A673 (cell line): ENCODE data around the gene CXCL6. TPM values are rescaled to one million over a fixed set of nuclear protein-coding genes. Genes with fewer than 3 reads are reported as not detected.

ENCODE experiments used
- BruUV-seq: library from RNA; stranded (reverse); fragments of 400-500 nt; replicated peaks from 2 replicates; lab custom pipeline; 2021; lab: Mats Ljungman, UMichigan
- CTCF ChIA-PET: fragments of 300-600 bp; sonication (Branson Sonifier 250); formaldehyde crosslinking; loops from one replicate; lab custom pipeline; 2022; ENCODE audit warnings: antibody characterized with exemption; lab: Charles Lee
- POLR2A ChIA-PET: fragments of 300-600 bp; sonication (Branson Sonifier 250); formaldehyde crosslinking; loops from one replicate; lab custom pipeline; 2022; ENCODE audit warnings: antibody characterized with exemption; ENCODE audit not compliant: low non-redundant PET; lab: Charles Lee
- DNase-seq: peaks from one replicate; pipeline ENCODE4 v3.0.0-alpha.2; 2015; ENCODE audit warnings: low spot score
- H3K27ac ChIP-seq: fragments of 200-600 bp; sonication (generic); 2 replicates; pipeline ENCODE4 v1.5.1; 2016; ENCODE audit warnings: mixed run types, low read depth, mild to moderate bottlenecking, mixed read lengths, antibody characterized with exemption, low read length; ENCODE audit not compliant: poor library complexity, severe bottlenecking
- H3K27me3 ChIP-seq: fragments of 200-600 bp; sonication (generic); replicated peaks from 2 replicates; pipeline ENCODE4 v1.6.1; 2017; ENCODE audit warnings: mixed run types, low read depth, mild to moderate bottlenecking, mixed read lengths, antibody characterized with exemption, low read length; ENCODE audit not compliant: insufficient read depth, poor library complexity
- H3K36me3 ChIP-seq: fragments of 200-600 bp; sonication (generic); 2 replicates; pipeline ENCODE4 v1.6.1; 2016; ENCODE audit warnings: mixed run types, mild to moderate bottlenecking, mixed read lengths, antibody characterized with exemption, low read length; ENCODE audit not compliant: insufficient read depth, poor library complexity, severe bottlenecking
- H3K4me1 ChIP-seq: fragments of 200-600 bp; sonication (generic); 2 replicates; pipeline ENCODE4 v1.6.1; 2017; ENCODE audit warnings: mixed run types, mild to moderate bottlenecking, mixed read lengths, antibody characterized with exemption, low read length; ENCODE audit not compliant: insufficient read depth, poor library complexity, severe bottlenecking
- H3K4me3 ChIP-seq: fragments of 200-600 bp; sonication (generic); 2 replicates; pipeline ENCODE4 v1.5.1; 2016; ENCODE audit warnings: low read depth, mixed run types, mild to moderate bottlenecking, mixed read lengths, low read length; ENCODE audit not compliant: poor library complexity, severe bottlenecking
- H3K9me3 ChIP-seq: fragments of 200-600 bp; sonication (generic); 2 replicates; pipeline ENCODE4 v1.6.1; 2016; ENCODE audit warnings: mixed run types, low read depth, mild to moderate bottlenecking, mixed read lengths, antibody characterized with exemption, low read length; ENCODE audit not compliant: poor library complexity, severe bottlenecking
- CTCF ChIP-seq: fragments of 300-800, 200-600 bp; sonication (generic); conservative IDR thresholded peaks from 2 replicates; pipeline ENCODE4 v1.5.1; 2017; ENCODE audit warnings: low read depth, mild to moderate bottlenecking, antibody characterized with exemption, low read length, moderate library complexity, mixed read lengths
- EZH2 ChIP-seq: fragments of 200-600 bp; sonication (generic); IDR thresholded peaks from 2 replicates; pipeline ENCODE4 v1.6.1; 2017; ENCODE audit warnings: borderline replicate concordance, low read depth, mild to moderate bottlenecking, mixed read lengths, antibody characterized with exemption, low read length; ENCODE audit not compliant: poor library complexity, severe bottlenecking
- intact Hi-C: fragments of 100-400 bp; cut with micrococcal nuclease; formaldehyde crosslinking; loops from one replicate; pipeline ENCODE4 v1.10.0; 2022; ENCODE audit not compliant: unreplicated experiment
- total RNA-seq: library from RNA; stranded (reverse); gene quantifications from 2 replicates; pipeline ENCODE4 v1.2.3, GENCODE V29; 2021

CXCL6 gene
- total RNA-seq, 1 experiment from 2014 or later, result 0.56 TPM

GRCh38 chr4:73864365-73864764, 27.9 kb downstream of the CXCL6 start:
- CTCF ChIA-PET, result no interaction called here
- DNase-seq, result no peak
- BruUV-seq, result no TSS peak
- Histone ChIP-seq H3K4me1 (no peaks in the 10 kb centered on the region), H3K4me3 (no peak overlapping the region), H3K36me3 (no peaks in the 10 kb centered on the region), H3K27ac (no peak overlapping the region), H3K27me3 (no peaks in the 10 kb centered on the region), H3K9me3 (no peaks in the 10 kb centered on the region)
- intact Hi-C loops, result no loop called here
- POLR2A ChIA-PET, result no interaction called here
- TF ChIP-seq CTCF (0 out of 2 replicates have a peak, but pooled peaks have one; percentile 12), EZH2 (no peak)

GRCh38 chr4:73864961-73865360, 28.5 kb downstream of the CXCL6 start:
- TF ChIP-seq CTCF (no peak), EZH2 (no peak)
- intact Hi-C loops, result no loop called here

GRCh38 chr4:73865431-73866096, 29.1 kb downstream of the CXCL6 start:
- H3K27ac ChIP-seq, result no peak overlapping the region
- no peak for DNase-seq
- H3K4me3 ChIP-seq, result no peak overlapping the region
- POLR2A ChIA-PET, result no interaction called here
- intact Hi-C loops, result no loop called here
- no peaks in the 10 kb centered on the region for H3K9me3 ChIP-seq
- H3K27me3 ChIP-seq, result no peaks in the 10 kb centered on the region
- TF ChIP-seq CTCF (no peak), EZH2 (no peak)
- CTCF ChIA-PET, result no interaction called here
- BruUV-seq, result no TSS peak
- H3K36me3 ChIP-seq, result no peaks in the 10 kb centered on the region
- H3K4me1 ChIP-seq, result no peaks in the 10 kb centered on the region

More at GRCh38 chr4:73864961-73865360, 28.5 kb downstream of the CXCL6 start:
- Histone ChIP-seq H3K4me3 (no peak overlapping the region), H3K36me3 (no peaks in the 10 kb centered on the region), H3K27ac (no peak overlapping the region), H3K9me3 (no peaks in the 10 kb centered on the region), H3K27me3 (no peaks in the 10 kb centered on the region), H3K4me1 (no peaks in the 10 kb centered on the region)
- no TSS peak for BruUV-seq
- POLR2A ChIA-PET, result no interaction called here
- no peak for DNase-seq
- CTCF ChIA-PET, result no interaction called here
